DOHH2 (cell line): ENCODE measurements around the gene SEPTIN2.

Experiments used
- H3F3A ChIP-seq: fragments of 200-600 bp; sonication (generic), shearing (Covaris generic); 2 replicates; pipeline ENCODE4 v1.6.0; 2016; ENCODE audit warnings: antibody characterized with exemption, mild to moderate bottlenecking; ENCODE audit not compliant: control insufficient read depth, insufficient read depth
- H3K27ac ChIP-seq: fragments of 200-600 bp; sonication (generic); 2 replicates; pipeline ENCODE4 v1.5.1; 2014; ENCODE audit warnings: low read depth, mild to moderate bottlenecking, low read length, moderate library complexity
- H3K27me3 ChIP-seq: fragments of 200-600 bp; sonication (generic); 2 replicates; pipeline ENCODE4 v1.6.1; 2014; ENCODE audit warnings: mild to moderate bottlenecking, low read length, mixed read lengths; ENCODE audit not compliant: control insufficient read depth
- H3K36me3 ChIP-seq: fragments of 200-600 bp; sonication (generic); 2 replicates; pipeline ENCODE4 v1.6.1; 2014; ENCODE audit warnings: mild to moderate bottlenecking, low read length, moderate library complexity, mixed read lengths; ENCODE audit not compliant: control insufficient read depth
- H3K4me1 ChIP-seq: fragments of 200-600 bp; sonication (generic); 2 replicates; pipeline ENCODE4 v1.6.1; 2014; ENCODE audit warnings: mild to moderate bottlenecking, low read length, mixed read lengths; ENCODE audit not compliant: control insufficient read depth
- H3K4me2 ChIP-seq: fragments of 200-600 bp; sonication (generic); 2 replicates; pipeline ENCODE4 v1.6.0; 2014; ENCODE audit warnings: mild to moderate bottlenecking, low read length, moderate library complexity
- H3K4me3 ChIP-seq: fragments of 200-600 bp; sonication (generic); 2 replicates; pipeline ENCODE4 v1.5.1; 2014; ENCODE audit warnings: mild to moderate bottlenecking, low read length, mixed read lengths
- H3K79me2 ChIP-seq: fragments of 200-600 bp; sonication (generic); 2 replicates; pipeline ENCODE4 v1.6.1; 2014; ENCODE audit warnings: mild to moderate bottlenecking, low read length, mixed read lengths; ENCODE audit not compliant: control insufficient read depth
- H3K9me2 ChIP-seq: fragments of 200-600 bp; sonication (generic); replicated peaks from 2 replicates; pipeline ENCODE4 v1.6.1; 2014; ENCODE audit warnings: mild to moderate bottlenecking, low read length, mixed read lengths; ENCODE audit not compliant: control insufficient read depth
- H3K9me3 ChIP-seq: fragments of 200-600 bp; sonication (generic); 2 replicates; pipeline ENCODE4 v1.6.1; 2014; ENCODE audit warnings: antibody characterized with exemption, low read length, mixed read lengths; ENCODE audit not compliant: control insufficient read depth, insufficient read depth
- H4K20me1 ChIP-seq: fragments of 200-600 bp; sonication (generic); 2 replicates; pipeline ENCODE4 v1.6.0; 2014; ENCODE audit warnings: low read depth, mild to moderate bottlenecking, antibody characterized with exemption, low read length, moderate library complexity; ENCODE audit not compliant: control insufficient read depth, insufficient read depth
- CTCF ChIP-seq: fragments of 200-600 bp; sonication (generic); IDR thresholded peaks from one replicate; pipeline ENCODE4 v1.5.1; 2014; ENCODE audit warnings: antibody characterized with exemption, mild to moderate bottlenecking, low read depth, low read length; ENCODE audit not compliant: poor library complexity, severe bottlenecking
- EZH2phosphoT487 ChIP-seq: fragments of 200-600 bp; sonication (generic); IDR thresholded peaks from 2 replicates; pipeline ENCODE4 v1.6.1; 2017; ENCODE audit warnings: borderline replicate concordance, mild to moderate bottlenecking, antibody characterized with exemption, low read length, moderate library complexity, mixed read lengths

Gene SEPTIN2

GRCh38 chr2:241354668-241355658 is 39.2 kb downstream of the SEPTIN2 start:
- Histone ChIP-seq H3K4me3 (peak overlapping the region; percentile 50), H3K79me2 (peaks cover 38% of the 10 kb centered on the region), H3K36me3 (peaks cover 72% of the 10 kb centered on the region), H4K20me1 (peaks cover 23% of the 10 kb centered on the region), H3F3A (peaks cover 45% of the 10 kb centered on the region), H3K9me3 (no peaks in the 10 kb centered on the region), H3K4me2 (peak overlapping the region; percentile 46), H3K9me2 (no peaks in the 10 kb centered on the region), H3K4me1 (peaks cover 40% of the 10 kb centered on the region), H3K27me3 (no peaks in the 10 kb centered on the region), H3K27ac (no peak overlapping the region)
- TF ChIP-seq EZH2phosphoT487 (no peak), CTCF (no peak)

DNA sequence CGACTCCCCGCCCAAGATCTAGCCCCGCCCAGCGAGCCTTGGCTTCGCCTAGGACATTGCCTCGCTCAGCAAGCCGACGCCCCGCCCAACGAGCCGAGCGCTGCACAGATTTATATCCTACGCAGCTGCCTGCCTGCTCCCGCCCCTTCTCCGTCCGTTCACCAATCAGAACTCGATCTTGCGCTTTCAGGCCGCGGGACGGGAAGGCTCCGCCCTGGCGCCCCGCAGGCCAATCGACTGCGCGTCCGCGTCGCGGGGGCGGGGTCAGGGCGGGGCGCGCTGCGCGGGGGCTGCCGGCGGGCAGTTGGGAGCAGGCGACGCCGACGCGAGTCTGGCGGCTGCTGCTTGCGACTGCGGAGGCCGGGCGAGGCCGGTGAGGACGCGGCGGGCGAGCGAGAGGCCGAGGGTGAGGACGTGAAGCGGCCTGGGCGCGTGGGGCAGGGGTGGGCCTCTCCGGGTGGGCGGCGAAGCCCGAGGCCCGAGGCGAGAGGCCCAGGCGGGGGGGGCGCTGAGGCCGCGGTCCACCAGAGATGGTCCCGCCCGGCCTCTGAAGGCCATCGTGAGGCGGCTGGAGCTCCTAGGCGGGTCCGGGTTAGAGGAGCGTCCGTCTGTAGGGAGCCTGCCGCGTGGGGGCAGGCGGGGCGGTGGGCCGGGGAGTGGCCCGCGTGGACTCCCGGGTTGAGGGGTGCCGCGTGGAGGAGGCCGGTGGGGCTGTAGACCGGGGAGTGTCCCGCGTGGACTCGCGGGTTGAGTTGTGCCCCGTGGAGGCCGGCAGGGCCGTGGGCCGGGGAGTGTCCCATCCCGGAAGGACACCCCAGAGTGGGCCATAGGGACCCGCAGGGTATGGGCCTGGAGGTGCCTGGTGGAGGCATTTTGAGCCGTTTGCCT is 40.5 kb downstream of the SEPTIN2 start, which contains the start of gene FARP2:
Gene FARP2, plus strand, starts transcription at position 303 of the 888 bp plus-strand sequence. CDS start 16,823 bp downstream, outside the sequence.
- Histone ChIP-seq H3K9me3 (no peaks in the 10 kb centered on the region), H3K9me2 (no peaks in the 10 kb centered on the region), H4K20me1 (peaks cover 23% of the 10 kb centered on the region), H3K4me2 (peak within 1 kb of the TSS; percentile 85), H3K4me1 (peaks cover 52% of the 10 kb centered on the region), H3F3A (peaks cover 40% of the 10 kb centered on the region), H3K79me2 (peaks cover 51% of the 10 kb centered on the region), H3K27me3 (no peaks in the 10 kb centered on the region), H3K36me3 (peaks cover 59% of the 10 kb centered on the region), H3K27ac (peak within 1 kb of the TSS; percentile 38), H3K4me3 (peak within 1 kb of the TSS; percentile 99)
- TF ChIP-seq CTCF = peak; percentile 8
- no peak for TF ChIP-seq EZH2phosphoT487

DNA sequence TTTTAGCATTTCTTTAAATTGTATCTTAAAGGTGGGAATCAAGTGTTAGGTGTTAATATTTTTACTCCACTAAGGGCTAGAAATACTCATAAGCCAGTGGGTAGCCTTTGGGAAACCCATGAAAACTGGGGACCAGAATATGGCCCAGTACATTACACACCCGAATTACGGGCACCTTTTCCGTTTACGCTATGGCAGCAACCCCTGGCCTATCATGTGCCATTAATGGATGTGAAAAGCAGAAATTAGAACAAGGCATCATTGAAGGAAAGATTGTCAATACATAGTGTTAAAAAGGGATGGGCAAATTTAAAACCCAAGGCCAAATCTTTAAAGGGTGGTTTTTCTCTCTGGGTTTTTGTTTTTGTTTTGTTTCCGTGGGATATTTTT is 41.1 kb downstream of the SEPTIN2 start:
- Histone ChIP-seq H3K4me1 (peaks cover 53% of the 10 kb centered on the region), H3K79me2 (peaks cover 56% of the 10 kb centered on the region), H3K36me3 (peaks cover 53% of the 10 kb centered on the region), H3K4me3 (peak overlapping the region; percentile 99), H3K27me3 (no peaks in the 10 kb centered on the region), H3K27ac (peak overlapping the region; percentile 38), H3F3A (peaks cover 34% of the 10 kb centered on the region), H3K9me3 (no peaks in the 10 kb centered on the region), H4K20me1 (peaks cover 23% of the 10 kb centered on the region), H3K4me2 (peak overlapping the region; percentile 85), H3K9me2 (no peaks in the 10 kb centered on the region)
- no peak for TF ChIP-seq EZH2phosphoT487
- TF ChIP-seq CTCF = no peak
